Measurements from ENCODE around the gene RCOR3.
A peak's percentile ranks its signal among the peaks of the same experiment; 100 is the strongest.
"Not testable (repeated sequence)": the region's sequence is repeated elsewhere in the genome, so short reads cannot be mapped to it uniquely, and the experiment has no call there.

The RCOR3 gene

DNA sequence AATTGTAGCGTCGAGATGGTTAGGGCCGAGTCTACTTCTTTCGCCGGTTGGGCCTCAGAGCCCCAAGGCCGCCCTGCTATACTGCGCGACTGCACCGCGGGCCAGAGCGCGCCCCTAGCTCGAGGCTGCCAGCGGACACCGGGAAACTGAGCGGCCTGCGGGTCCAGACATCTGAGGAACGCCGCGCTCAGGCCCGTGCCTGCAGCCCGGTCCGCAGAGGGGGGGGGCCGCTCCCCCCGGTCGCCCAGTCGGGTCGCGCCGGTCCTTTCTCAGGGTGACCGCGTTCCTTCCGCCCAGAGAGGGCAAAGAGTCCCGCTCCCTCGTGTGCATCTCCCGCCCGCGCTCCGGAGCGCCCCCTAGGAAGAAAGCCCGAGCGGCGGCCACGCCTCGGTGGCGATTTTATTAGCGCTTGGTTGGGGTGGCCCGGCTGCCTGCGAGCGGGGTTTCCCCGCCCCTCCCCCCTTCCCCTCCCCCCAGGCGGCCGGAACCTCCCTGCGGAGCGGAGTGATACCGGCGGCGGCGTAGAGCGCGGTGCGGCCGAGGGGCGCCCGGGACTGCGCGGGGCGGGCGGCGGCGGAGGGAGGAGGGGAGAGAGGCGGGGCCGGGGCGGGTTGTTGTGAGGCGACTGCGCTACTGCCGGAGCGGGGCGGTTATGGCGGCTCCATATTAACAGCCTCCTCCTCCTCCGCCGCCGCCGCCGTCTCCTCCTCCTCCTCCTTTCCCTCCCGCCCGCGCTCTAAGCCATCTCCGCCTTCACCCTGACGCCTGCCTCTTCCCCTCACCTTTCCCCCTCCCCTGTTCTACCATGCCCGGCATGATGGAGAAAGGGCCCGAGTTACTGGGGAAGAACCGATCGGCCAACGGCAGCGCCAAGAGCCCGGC lies at the start of gene RCOR3:
Gene RCOR3, plus strand, starts transcription at position 611 of the 882 bp plus-strand sequence. Its CDS starts 195 bp downstream, at position 806.
- DNase-seq (ENCODE audit: low read depth, low spot score): peak; percentile 39

DNA sequence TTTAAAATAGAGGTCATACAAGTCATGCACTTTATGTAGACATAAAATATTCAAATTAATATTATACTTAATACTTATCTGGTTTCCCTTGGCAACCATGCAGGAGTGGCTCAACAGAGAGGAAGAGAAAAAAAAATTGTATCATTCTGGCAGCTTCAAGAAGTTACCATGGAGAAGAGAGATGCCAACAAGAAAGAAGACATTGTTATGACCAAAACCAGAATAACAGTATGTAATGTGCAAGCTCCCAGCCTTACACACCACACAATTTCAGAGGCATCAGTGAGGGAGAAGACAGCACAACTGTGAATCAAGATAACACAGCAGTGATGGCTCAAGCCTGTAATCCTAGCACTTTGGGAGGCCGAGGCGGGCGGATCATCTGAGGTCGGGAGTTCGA lies 49.1 kb upstream of the RCOR3 start:
- no peak for DNase-seq (ENCODE audit: low read depth, low spot score)

- no peak for DNase-seq (ENCODE audit: low read depth, low spot score)
Observed at GRCh38 chr1:211210965-211211364, 48.2 kb upstream of the RCOR3 start.

GRCh38 chr1:211213702-211214101 lies 45.5 kb upstream of the RCOR3 start:
- no peak for DNase-seq (ENCODE audit: low read depth, low spot score)

DNA sequence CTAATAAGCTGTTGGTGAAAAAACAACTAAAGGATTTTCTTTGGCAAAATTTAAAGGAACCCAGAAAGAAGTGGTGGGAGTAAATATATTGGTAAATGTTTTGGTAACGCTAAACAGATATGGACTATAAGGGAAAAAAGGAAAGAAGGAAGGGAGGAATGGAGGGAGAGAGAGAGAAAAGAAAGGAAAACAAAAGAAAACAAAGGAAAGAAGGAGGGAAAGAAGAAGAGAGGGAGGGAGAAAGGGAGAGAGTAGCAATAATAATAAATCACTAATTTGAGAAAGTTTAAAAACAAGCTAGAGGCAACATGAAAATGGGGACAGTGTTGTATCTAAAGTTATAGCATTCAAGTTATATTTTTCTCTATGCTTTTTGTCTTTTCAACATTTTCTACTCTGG lies 43.6 kb upstream of the RCOR3 start:
- DNase-seq (ENCODE audit: low read depth, low spot score): no peak

DNA sequence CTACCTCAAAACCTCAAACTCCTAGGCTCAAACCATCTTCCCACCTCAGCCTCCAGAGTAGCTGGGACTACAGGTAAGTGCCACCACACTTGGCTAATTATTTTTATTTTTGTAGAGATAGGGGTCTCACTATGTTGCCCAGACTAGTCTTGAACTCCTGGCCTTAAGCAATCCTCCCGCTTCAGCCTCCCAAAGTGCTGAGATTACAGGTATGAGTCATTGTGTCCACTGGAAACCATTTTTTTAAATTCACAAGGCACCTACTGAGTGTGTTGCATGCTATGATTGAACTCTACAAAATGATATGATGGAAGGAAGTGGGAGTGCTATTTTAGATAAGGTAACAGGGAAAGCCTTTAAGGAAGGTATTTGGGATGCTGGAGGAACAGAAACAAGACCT lies 41.8 kb upstream of the RCOR3 start:
- DNase-seq (ENCODE audit: low read depth, low spot score): no peak

DNA sequence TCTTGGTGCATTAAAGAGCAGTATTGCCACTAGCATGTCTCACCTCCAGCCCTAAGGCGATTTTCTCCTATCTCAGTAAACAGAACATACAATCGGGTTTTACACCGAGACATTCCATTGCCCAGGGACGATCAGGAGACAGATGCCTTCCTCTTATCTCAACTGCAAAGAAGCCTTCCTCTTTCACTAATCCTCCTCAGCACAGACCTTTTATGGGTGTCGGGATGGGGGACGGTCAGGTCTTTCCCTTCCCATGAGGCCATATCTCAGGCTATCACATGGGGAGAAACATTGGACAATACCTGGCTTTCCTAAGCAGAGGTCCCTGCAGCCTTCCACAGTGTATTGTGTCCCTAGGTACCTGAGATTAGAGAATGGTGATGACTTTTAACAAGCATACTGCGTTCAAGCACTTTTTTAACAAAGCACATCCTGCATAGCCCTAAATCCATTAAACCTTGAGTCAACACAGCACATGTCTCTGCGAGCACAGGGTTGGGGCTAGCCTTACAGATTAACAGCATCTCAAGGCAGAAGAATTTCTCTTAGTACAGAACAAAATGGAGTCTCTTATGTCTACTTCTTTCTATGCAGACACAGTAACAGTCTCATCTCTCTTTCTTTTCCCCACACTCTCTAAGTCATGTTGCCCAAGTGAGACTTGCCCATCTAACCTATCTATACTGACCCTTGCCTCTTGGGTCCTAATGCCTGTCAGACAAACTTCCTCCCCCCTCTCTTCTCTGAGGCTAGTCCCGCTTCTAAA lies 36.5 kb upstream of the RCOR3 start:
- not testable (repeated sequence) for DNase-seq (ENCODE audit: low read depth, low spot score)

GRCh38 chr1:211228573-211229364 lies 30.4 kb upstream of the RCOR3 start:
- not testable (repeated sequence) for DNase-seq (ENCODE audit: low read depth, low spot score)

DNA sequence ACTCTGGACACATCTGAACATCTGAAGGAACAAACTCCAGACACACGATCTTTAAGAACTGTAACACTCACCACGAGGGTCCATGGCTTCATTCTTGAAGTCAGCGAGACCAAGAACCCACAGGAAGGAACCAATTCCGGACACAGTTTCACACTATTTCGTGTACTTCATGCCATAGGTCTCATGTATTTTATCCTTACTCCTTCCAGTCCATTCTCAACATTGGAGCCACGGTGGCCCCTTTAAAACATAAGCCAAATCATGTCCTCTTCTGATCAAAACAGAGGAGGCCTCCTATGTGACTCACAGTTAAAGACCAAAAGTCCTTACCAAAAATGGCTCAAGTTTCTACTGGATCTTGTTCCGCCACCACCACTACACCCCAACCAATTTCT lies 29.8 kb upstream of the RCOR3 start:
- no peak for DNase-seq (ENCODE audit: low read depth, low spot score)

DNA sequence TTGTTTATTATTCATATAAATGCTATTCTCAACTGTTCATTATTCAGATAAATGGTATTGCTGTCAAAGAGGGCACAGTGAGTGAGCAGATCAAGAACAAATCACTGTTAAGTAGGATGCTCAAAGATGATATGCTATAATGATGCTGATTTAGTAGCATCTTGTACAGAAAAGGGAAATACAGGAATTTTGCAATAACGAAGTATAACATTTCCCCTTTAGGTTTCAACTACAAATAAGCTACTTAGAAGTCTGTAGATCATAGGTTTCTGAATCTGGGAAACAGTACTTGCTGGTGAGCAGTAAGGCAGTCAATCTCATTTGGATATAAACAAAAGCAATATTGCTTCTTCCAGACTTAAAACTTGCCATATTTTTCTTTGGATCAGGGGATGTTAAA lies 27.3 kb upstream of the RCOR3 start:
- no peak for DNase-seq (ENCODE audit: low read depth, low spot score)

DNA sequence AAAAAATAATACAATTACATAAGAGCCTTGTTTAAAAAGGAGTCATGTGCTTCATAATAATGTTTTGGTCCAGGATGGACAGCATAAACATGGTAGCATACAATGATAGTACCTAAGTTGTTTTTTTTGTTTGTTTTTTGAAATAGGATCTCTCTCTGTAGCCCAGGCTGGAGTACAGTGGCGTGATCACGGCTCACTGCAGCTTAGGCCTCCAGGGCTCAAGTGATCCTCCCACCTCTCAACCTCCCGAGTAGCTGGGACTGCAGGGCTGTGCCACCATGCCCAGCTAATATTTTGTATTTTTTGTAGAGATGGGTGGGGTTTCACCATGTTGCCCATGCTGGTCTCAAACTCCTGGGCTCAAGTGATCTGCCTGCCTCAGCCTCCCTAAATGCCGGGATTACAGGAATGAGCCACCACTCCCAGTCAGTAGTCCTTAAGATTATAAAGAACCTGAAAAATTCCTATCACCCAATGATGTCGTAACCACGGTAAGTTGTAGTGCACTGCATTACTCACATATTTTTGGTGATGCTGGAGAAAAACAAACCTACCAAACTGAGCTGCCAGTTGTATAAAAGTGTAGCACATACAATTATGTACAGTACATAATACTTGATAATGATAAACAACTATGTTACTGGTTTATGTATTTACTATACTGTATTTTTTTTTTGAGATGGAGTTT lies 22.4 kb upstream of the RCOR3 start:
- DNase-seq (ENCODE audit: low read depth, low spot score): no peak

DNA sequence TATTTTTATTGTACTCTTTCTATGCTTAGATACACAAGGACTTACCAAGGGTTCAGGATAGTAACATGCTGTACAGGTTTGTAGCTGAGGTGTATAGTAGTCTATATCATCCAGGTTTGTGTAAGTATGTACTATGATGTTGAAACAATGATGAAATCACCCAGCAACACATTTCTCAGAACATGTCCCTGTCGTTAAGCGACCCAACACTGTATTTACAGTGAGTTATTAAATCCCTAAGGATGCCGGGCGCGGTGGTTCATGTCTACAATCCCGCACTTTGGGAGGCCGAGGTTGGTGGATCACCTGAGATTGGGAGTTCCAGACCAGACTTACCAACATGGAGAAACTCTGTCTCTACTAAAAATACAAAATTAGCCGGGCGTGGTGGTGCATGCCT lies 21.6 kb upstream of the RCOR3 start:
- no peak for DNase-seq (ENCODE audit: low read depth, low spot score)

DNA sequence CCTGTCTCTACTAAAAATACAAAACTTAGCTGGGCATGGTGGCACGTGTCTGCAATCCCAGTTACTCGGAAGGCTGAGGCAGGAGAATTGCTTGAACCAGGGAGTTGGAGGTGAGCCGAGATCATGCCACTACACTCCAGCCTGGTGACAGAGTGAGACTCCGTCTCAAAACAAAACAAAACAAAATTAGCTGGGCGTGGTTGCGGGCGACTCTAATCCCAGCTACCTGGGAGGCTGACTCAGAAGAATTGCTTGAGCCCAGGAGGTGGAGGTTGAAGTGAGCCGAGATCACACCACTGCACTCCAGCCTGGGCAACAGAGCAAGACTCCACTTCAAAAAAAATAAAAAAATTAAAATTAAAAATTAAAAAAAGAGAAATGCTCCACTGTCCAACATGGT lies 18.6 kb upstream of the RCOR3 start:
- DNase-seq (ENCODE audit: low read depth, low spot score): not testable (repeated sequence)

DNA sequence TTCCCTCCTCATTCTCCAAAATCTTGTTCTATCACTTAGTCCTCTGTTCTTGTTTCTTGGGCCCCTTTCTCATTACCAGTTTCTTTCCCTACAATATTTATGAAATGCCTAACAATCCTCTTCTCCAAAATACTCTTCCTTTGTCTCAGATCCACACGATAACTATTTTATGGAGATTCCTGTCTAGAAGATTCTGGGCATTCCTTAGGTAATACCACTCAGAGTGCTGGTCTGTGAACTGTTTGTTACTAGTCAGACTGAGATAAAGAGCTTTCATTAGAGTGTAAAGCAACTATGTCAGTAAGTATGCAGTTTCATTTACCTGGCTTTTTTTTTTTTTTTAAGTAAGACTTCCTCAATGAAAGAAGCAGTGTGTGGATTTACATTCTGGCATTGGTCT lies 18.1 kb upstream of the RCOR3 start:
- no peak for DNase-seq (ENCODE audit: low read depth, low spot score)

DNA sequence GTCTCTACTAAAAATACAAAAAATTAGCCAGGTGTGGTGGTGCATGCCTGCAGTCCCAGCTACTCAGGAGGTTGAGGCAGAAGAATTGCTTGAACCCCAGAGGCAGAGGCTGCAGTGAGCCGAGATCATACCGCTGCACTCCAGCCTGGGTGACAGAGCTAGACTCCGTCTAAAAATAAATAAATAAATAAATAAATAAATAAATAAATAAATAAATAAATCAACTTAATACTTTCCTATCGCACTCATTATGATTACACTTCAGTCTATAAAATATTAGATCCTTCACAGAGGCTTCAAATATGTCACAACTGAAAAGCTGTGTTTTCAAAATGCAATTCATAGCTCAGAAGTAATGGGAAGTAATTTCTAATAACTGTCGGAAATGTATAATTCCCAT lies 15.5 kb upstream of the RCOR3 start:
- DNase-seq (ENCODE audit: low read depth, low spot score): not testable (repeated sequence)

- DNase-seq (ENCODE audit: low read depth, low spot score): not testable (repeated sequence)
Observed at GRCh38 chr1:211246583-211246982, 12.6 kb upstream of the RCOR3 start.

GRCh38 chr1:211247921-211248320 lies 11.2 kb upstream of the RCOR3 start:
- DNase-seq (ENCODE audit: low read depth, low spot score): no peak

- not testable (repeated sequence) for DNase-seq (ENCODE audit: low read depth, low spot score)
Observed at GRCh38 chr1:211249611-211250010, 9.6 kb upstream of the RCOR3 start.

DNA sequence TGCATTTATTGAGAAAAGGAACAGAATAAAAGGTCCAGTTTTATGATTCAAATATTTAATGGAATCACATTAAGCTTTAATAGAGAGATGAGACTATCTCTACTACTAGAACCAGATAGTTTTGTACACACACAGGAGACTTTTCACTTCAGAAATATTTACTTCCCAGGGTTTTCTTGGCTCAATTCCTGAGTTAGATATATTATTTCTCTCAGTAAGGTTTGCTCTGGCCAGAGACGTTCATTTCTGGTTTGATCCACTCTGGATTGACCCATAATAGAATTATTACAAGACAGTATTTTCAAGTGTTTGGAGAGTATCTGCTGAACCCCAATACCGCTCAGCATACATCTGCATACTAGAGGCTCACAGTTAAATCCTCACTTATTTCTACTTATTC lies 1.3 kb upstream of the RCOR3 start:
- DNase-seq (ENCODE audit: low read depth, low spot score): no peak

- peak; percentile 24 for DNase-seq (ENCODE audit: low read depth, low spot score)
Observed at GRCh38 chr1:211258310-211258755, 833 bp upstream of the RCOR3 start.

DNA sequence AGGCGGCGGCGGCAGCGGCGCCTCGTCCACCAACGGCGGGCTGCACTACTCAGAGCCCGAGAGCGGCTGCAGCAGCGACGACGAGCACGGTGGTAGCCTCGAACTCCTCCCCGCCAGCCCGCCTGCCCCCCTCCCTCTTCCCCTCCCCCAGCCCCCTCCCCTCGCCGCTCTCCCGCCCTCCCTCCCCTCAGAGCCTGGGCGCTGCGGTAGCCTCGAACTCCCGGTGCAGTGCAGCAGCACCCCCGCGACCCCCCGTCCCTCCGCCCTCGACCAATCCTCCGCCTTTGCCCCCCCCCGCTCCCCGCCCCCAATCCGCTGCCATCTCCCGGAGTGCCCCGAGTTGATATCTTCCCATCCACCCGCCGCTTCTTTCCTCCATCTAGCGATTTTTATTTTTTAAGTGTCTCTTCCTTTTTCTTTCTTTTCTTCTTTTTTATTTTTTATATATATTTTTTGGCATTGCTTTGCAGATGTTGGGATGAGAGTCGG lies 516 bp downstream of the RCOR3 start:
- DNase-seq (ENCODE audit: low read depth, low spot score): no peak
